Body of pancreas (tissue), 4 donors: Measurements from ENCODE around the gene KRTAP3-1. TPM values are rescaled to one million over a fixed set of nuclear protein-coding genes. Genes with fewer than 3 reads are reported as not detected.

ENCODE experiments used
- ATAC-seq: fragments of 150-250 bp; one replicate; pipeline ENCODE4 v1.9.1; 2016
- DNase-seq, 4 donors: peaks; one replicate each; pipeline ENCODE4 v3.0.0-alpha.2; 2019
- H3K27ac ChIP-seq, 4 donors: fragments of 200-600 bp; sonication (generic); 1 replicate in 3 of 4; 2 replicates in 1 of 4; pipeline versions ENCODE4 v1.5.1 to v1.6.1; 2016 to 2019; ENCODE audit warnings: mild to moderate bottlenecking in 1 of 4, mixed read lengths in 1 of 4, moderate library complexity in 1 of 4
- H3K27me3 ChIP-seq, 2 donors: fragments of 200-600 bp; sonication (generic); one replicate each; pipeline ENCODE4 v1.6.0; 2016; ENCODE audit warnings: mild to moderate bottlenecking in 1 of 2
- H3K36me3 ChIP-seq, 2 donors: fragments of 200-600 bp; sonication (generic); replicated peaks in 1 of 2; 2 replicates each; pipeline ENCODE4 v1.5.1; 2016; ENCODE audit warnings: low read depth in 2 of 2; ENCODE audit not compliant: insufficient read depth in 1 of 2
- H3K4me1 ChIP-seq: fragments of 200-600 bp; sonication (generic); one replicate; pipeline ENCODE4 v1.6.0; 2016
- H3K4me3 ChIP-seq, 2 donors: fragments of 200-600 bp; sonication (generic); 1 replicate in 1 of 2; 2 replicates in 1 of 2; pipeline ENCODE4 v1.5.1; 2016 to 2019
- H3K9me3 ChIP-seq, 3 donors: fragments of 200-600 bp; sonication (generic); 1 replicate in 2 of 3; 2 replicates in 1 of 3; pipeline ENCODE4 v1.5.1; 2016
- POLR2A ChIP-seq, 3 donors: fragments of 450-650 bp; IDR thresholded peaks; one replicate each; pipeline ENCODE4 v1.6.1; 2016; ENCODE audit warnings: antibody characterized with exemption in 3 of 3, mild to moderate bottlenecking in 2 of 3
- WGBS, 2 donors: methylation state at CpG; one replicate each; pipeline ENCODE4 v1.1.5; 2017; 5-methylcytosine and 5-hydroxymethylcytosine counted together
- intact Hi-C: fragments of 100-400 bp; cut with DNase I; formaldehyde crosslinking; loops from one replicate; pipeline ENCODE4 v1.15.1; 2023
- small RNA-seq: library from RNA; depleted of rRNA; stranded (forward); fragments of <200 nt; gene quantifications from one replicate; pipeline ENCODE3, GENCODE V24; 2016
- total RNA-seq, 2 donors: library from RNA; depleted of rRNA; stranded (reverse); fragments of >200 nt; gene quantifications; one replicate each; pipeline ENCODE4 v1.1.0, GENCODE V29; 2016
- TF ChIP-seq, protein P1 (sequence below), 7 experiments: fragments of 450-650 bp in 4 of 7; fragments of 200-600 bp in 3 of 7; sonication (generic) in 3 of 7; IDR thresholded peaks; one replicate each; pipeline ENCODE4 v1.5.1; 2016 to 2019; ENCODE audit warnings: antibody characterized with exemption in 7 of 7

The KRTAP3-1 gene
- total RNA-seq, 2 donors from 2014 or later = not detected

DNA sequence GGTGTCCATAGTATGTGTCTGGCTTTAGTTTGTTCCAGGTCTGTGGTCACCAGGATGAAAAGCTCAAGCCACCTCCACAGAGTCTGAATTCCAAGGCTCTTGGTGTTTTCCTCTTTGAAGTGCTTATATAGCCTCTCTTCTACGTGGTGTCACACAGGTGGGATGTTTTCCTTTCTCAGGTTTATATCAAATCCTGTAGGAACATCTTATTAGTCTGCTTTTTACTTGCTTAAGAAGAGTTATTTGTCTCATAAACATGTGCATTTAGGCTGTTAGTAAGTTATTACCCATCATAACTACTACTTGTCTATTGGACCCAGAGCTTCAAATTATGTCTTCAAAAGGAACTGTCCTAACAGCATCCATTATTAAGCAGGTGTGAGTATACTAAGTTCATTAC, 42.1 kb downstream of the KRTAP3-1 start, which contains the start of gene KRT39:
TSS of gene KRT39 (minus strand) at position 101 of the 400 bp plus-strand sequence. CDS start at position 9, 92 bp downstream.
- no peaks in the 10 kb centered on the region for H3K9me3 ChIP-seq
- peaks cover 2% of the 10 kb centered on the region for H3K4me1 ChIP-seq
- no peak for ATAC-seq
- intact Hi-C loops = no loop called here
- no peak for TF ChIP-seq POLR2A (IDR thresholded peaks at IDR 0.05)
- TF ChIP-seq, protein P1, sequence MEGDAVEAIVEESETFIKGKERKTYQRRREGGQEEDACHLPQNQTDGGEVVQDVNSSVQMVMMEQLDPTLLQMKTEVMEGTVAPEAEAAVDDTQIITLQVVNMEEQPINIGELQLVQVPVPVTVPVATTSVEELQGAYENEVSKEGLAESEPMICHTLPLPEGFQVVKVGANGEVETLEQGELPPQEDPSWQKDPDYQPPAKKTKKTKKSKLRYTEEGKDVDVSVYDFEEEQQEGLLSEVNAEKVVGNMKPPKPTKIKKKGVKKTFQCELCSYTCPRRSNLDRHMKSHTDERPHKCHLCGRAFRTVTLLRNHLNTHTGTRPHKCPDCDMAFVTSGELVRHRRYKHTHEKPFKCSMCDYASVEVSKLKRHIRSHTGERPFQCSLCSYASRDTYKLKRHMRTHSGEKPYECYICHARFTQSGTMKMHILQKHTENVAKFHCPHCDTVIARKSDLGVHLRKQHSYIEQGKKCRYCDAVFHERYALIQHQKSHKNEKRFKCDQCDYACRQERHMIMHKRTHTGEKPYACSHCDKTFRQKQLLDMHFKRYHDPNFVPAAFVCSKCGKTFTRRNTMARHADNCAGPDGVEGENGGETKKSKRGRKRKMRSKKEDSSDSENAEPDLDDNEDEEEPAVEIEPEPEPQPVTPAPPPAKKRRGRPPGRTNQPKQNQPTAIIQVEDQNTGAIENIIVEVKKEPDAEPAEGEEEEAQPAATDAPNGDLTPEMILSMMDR (IDR thresholded peaks at IDR 0.05) = no peak
- no peaks in the 10 kb centered on the region for H3K36me3 ChIP-seq
- 56 to 73% methylated on average over 1 of the region's 1 CpG for WGBS, 2 donors
- DNase-seq = no peak
- H3K27me3 ChIP-seq = no peaks in the 10 kb centered on the region
- H3K27ac ChIP-seq = no peak within 1 kb of the TSS
- H3K4me3 ChIP-seq = no peak within 1 kb of the TSS

DNA sequence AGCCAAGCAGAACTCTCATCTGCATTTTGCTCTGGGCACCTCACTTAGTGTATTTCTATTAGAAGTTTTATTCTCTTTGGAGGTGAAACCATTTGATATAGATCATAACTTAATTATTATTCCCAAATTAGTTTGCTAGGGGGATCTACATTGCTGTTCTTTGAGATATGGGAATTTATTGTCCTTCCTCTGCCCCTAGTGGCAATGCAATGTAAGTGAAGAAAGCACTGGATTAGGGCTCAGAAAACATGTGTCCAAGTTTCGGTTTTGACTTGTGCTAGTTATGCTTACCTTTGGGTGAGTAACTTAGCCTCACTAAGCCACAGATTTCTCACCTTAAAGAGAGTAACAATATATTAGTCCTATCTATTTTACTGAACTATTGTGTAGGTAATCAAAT, 45.1 kb downstream of the KRTAP3-1 start:
- intact Hi-C loops = no loop called here
- Histone ChIP-seq H3K9me3 (no peaks in the 10 kb centered on the region), H3K4me1 (peaks cover 12% of the 10 kb centered on the region), H3K4me3 (no peak overlapping the region), H3K27me3 (no peaks in the 10 kb centered on the region), H3K27ac (no peak overlapping the region), H3K36me3 (no peaks in the 10 kb centered on the region)
- no peak for DNase-seq
- peak; percentile 45 for ATAC-seq
- WGBS, 2 donors = 17 to 23% methylated on average over 1 of the region's 1 CpG
- TF ChIP-seq, protein P1 (IDR thresholded peaks at IDR 0.05) = peak; percentile 23 to 66 (median 55)
- no peak for TF ChIP-seq POLR2A (IDR thresholded peaks at IDR 0.05)

DNA sequence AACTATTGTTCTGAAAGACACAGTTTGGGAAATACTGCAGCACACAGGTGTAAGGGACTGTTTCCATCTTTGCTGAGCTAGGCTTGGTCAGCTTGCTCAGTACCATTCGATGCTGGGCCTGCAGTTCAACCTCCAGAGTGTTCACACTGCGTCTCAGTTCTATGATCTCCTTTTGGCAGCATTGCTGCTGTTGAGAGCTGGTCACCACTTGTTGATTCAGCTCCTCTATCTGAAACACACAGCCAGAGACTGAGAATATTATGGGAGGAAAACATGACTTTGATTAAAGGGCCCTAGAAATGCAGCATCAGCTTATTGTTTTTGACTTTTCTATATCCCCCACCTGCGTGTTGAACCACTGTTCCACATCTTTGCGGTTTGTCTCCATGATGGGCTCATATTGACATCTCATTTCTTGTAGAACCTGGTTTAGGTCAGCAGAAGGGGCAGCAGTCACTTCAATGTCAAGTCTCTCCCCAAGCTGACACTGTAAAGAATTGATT, 46.8 kb downstream of the KRTAP3-1 start:
- no peak overlapping the region for H3K4me3 ChIP-seq
- H3K27me3 ChIP-seq = no peaks in the 10 kb centered on the region
- ATAC-seq (no peak), DNase-seq (no peak)
- H3K27ac ChIP-seq = peak overlapping the region in 3 of 4 donors; percentile 6 to 69 (median 68)
- peaks cover 24% of the 10 kb centered on the region for H3K4me1 ChIP-seq
- H3K9me3 ChIP-seq = no peaks in the 10 kb centered on the region
- WGBS, 2 donors = 72 to 75% methylated on average over 4 of the region's 4 CpGs
- intact Hi-C loops = no loop called here
- TF ChIP-seq, protein P1 (IDR thresholded peaks at IDR 0.05) = no peak
- no peak for TF ChIP-seq POLR2A (IDR thresholded peaks at IDR 0.05)
- H3K36me3 ChIP-seq = no peaks in the 10 kb centered on the region

DNA sequence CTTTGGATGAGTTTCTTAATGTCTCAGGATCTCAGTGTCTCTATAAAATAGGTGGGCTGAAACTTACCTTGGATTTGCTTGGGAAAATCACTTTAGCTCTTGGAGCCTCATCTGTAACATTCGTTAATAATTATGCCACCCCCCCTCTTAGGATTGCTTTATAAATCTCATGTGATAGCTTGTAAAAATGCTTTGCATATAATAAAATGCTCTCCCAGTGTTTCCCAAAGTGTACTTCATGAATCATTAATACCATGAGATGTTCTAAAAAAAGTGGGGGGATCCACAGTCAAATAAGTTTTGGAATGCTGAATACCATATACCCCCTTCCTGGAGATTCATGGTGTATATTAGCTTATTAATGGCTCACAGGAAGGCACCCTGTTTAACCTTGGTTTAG, 47.3 kb downstream of the KRTAP3-1 start:
- Histone ChIP-seq H3K36me3 (no peaks in the 10 kb centered on the region), H3K4me3 (no peak overlapping the region), H3K27ac (peak overlapping the region in 3 of 4 donors; percentile 29 to 69 (median 68)), H3K9me3 (no peaks in the 10 kb centered on the region), H3K4me1 (peaks cover 29% of the 10 kb centered on the region), H3K27me3 (no peaks in the 10 kb centered on the region)
- TF ChIP-seq, protein P1 (IDR thresholded peaks at IDR 0.05) = no peak
- no peak for TF ChIP-seq POLR2A (IDR thresholded peaks at IDR 0.05)
- 40 to 44% methylated on average over 1 of the region's 1 CpG for WGBS, 2 donors
- ATAC-seq (peak; percentile 38), DNase-seq (no peak)
- intact Hi-C loops = no loop called here

DNA sequence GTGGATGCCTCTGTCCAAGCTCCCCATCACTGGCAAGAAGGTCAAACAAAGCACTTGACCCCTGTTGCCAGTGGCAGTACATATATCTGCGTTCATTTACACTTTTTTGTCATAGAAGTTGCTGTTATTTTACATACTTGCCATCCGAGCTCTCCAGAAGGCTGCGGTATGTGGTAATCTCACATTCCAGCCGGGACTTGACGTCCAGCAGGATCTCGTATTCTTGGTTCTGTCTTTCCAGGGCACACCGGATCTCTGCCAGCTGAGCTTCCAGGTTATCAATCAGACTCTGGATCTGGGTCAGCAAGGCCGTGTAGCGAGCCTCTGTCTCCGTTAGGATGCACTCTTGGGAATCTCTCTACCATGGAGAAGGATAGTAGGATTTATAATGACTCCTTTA, 48.8 kb downstream of the KRTAP3-1 start:
- TF ChIP-seq POLR2A (IDR thresholded peaks at IDR 0.05) = no peak
- peaks cover 33% of the 10 kb centered on the region for H3K4me1 ChIP-seq
- H3K4me3 ChIP-seq = no peak overlapping the region
- DNase-seq = peak in 3 of 4 donors; percentile 17 to 52 (median 24)
- intact Hi-C loops = no loop called here
- H3K36me3 ChIP-seq = no peaks in the 10 kb centered on the region
- peak overlapping the region in 3 of 4 donors; percentile 29 to 69 (median 68) for H3K27ac ChIP-seq
- ATAC-seq = no peak
- H3K27me3 ChIP-seq = no peaks in the 10 kb centered on the region
- H3K9me3 ChIP-seq = no peaks in the 10 kb centered on the region
- WGBS, 2 donors = 35 to 59% methylated on average over 10 of the region's 10 CpGs

Small RNAs within 50 kb of the gene (small RNA-seq; reads per million reads assigned to genes)
- not detected for gene KRTAP3-4P

Other genes with a start within 250 kb of the KRTAP3-1 start
- not detected for gene KRT26, start 236.9 kb downstream of the KRTAP3-1 start, total RNA-seq
- gene KRT27, start 226.6 kb downstream of the KRTAP3-1 start, total RNA-seq = not detected
- not detected for gene KRT28, start 209.2 kb downstream of the KRTAP3-1 start, total RNA-seq
- gene KRT10, start 186.5 kb downstream of the KRTAP3-1 start, total RNA-seq = 1 to 10 TPM; 3.3 to 8.0 TPM
- not detected for gene KRT12, start 141.9 kb downstream of the KRTAP3-1 start, total RNA-seq
- not detected for gene KRT20, start 123.9 kb downstream of the KRTAP3-1 start, total RNA-seq
- 1 to 10 TPM; 2.3 to 9.6 TPM for gene KRT23, start 71.5 kb downstream of the KRTAP3-1 start, total RNA-seq
- not detected for gene KRT39, start 42.2 kb downstream of the KRTAP3-1 start, total RNA-seq
- 1 to 10 TPM in 1 of 2 donors, not detected in 1; 1.6 TPM for gene KRT40, start 24.8 kb downstream of the KRTAP3-1 start, total RNA-seq
- not detected for gene KRTAP3-3, start 15.0 kb downstream of the KRTAP3-1 start, total RNA-seq
- gene KRTAP3-2, start 9.2 kb downstream of the KRTAP3-1 start, total RNA-seq = not detected
- gene KRTAP1-5, start 18.1 kb upstream of the KRTAP3-1 start, total RNA-seq = not detected
- not detected for gene KRTAP1-4, start 21.1 kb upstream of the KRTAP3-1 start, total RNA-seq
- gene KRTAP1-3, start 25.7 kb upstream of the KRTAP3-1 start, total RNA-seq = not detected
- not detected for gene KRTAP1-1, start 32.3 kb upstream of the KRTAP3-1 start, total RNA-seq
- not detected for gene KRTAP2-1, start 38.2 kb upstream of the KRTAP3-1 start, total RNA-seq
- not detected for gene KRTAP2-2, start 46.1 kb upstream of the KRTAP3-1 start, total RNA-seq
- gene KRTAP2-3, start 51.0 kb upstream of the KRTAP3-1 start, total RNA-seq = not detected
- not detected for gene KRTAP2-4, start 56.8 kb upstream of the KRTAP3-1 start, total RNA-seq
- gene KRTAP4-7, start 75.0 kb upstream of the KRTAP3-1 start, total RNA-seq = not detected
- not detected for gene KRTAP4-8, start 89.0 kb upstream of the KRTAP3-1 start, total RNA-seq
- gene KRTAP4-16, start 93.1 kb upstream of the KRTAP3-1 start, total RNA-seq = not detected
- not detected for gene KRTAP4-9, start 96.3 kb upstream of the KRTAP3-1 start, total RNA-seq
- gene KRTAP4-11, start 109.2 kb upstream of the KRTAP3-1 start, total RNA-seq = not detected
- not detected for gene KRTAP4-12, start 115.1 kb upstream of the KRTAP3-1 start, total RNA-seq
- not detected for gene KRTAP4-6, start 131.4 kb upstream of the KRTAP3-1 start, total RNA-seq
- gene KRTAP4-5, start 140.7 kb upstream of the KRTAP3-1 start, total RNA-seq = not detected
- gene KRTAP4-4, start 151.6 kb upstream of the KRTAP3-1 start, total RNA-seq = not detected
- not detected for gene KRTAP4-3, start 159.1 kb upstream of the KRTAP3-1 start, total RNA-seq
- not detected for gene KRTAP4-2, start 169.1 kb upstream of the KRTAP3-1 start, total RNA-seq
- not detected for gene KRTAP4-1, start 175.8 kb upstream of the KRTAP3-1 start, total RNA-seq
- gene KRTAP9-1, start 180.8 kb upstream of the KRTAP3-1 start, total RNA-seq = not detected
- not detected for gene KRTAP9-2, start 217.5 kb upstream of the KRTAP3-1 start, total RNA-seq
- not detected for gene KRTAP9-3, start 223.3 kb upstream of the KRTAP3-1 start, total RNA-seq
- gene KRTAP9-8, start 228.9 kb upstream of the KRTAP3-1 start, total RNA-seq = not detected
- not detected for gene KRTAP9-4, start 240.6 kb upstream of the KRTAP3-1 start, total RNA-seq
- not detected for gene KRTAP9-9, start 246.3 kb upstream of the KRTAP3-1 start, total RNA-seq